Osteocyte (in vitro differentiated cells): ENCODE data around the gene CHEK2. TPM values are rescaled to one million over a fixed set of nuclear protein-coding genes. Genes with fewer than 3 reads are reported as not detected.
A peak's percentile ranks its signal among the peaks of the same experiment; 100 is the strongest.

Experiments used
- DNase-seq: peaks from one replicate; pipeline ENCODE4 v3.0.0; 2021; ENCODE audit warnings: mixed read lengths; ENCODE audit not compliant: unreplicated experiment; ENCODE audit errors: extremely low spot score
- H3K27ac Mint-ChIP-seq: one replicate; pipeline ENCODE4 v1.8.0; 2021; ENCODE audit warnings: mild to moderate bottlenecking, mixed read lengths; ENCODE audit not compliant: unreplicated experiment
- H3K27me3 Mint-ChIP-seq: one replicate; pipeline ENCODE4 v1.8.0; 2021; ENCODE audit warnings: mixed read lengths; ENCODE audit not compliant: unreplicated experiment
- H3K36me3 Mint-ChIP-seq: one replicate; pipeline ENCODE4 v1.8.0; 2021; ENCODE audit warnings: mixed read lengths; ENCODE audit not compliant: unreplicated experiment
- H3K4me1 Mint-ChIP-seq: one replicate; pipeline ENCODE4 v1.8.0; 2021; ENCODE audit warnings: mixed read lengths; ENCODE audit not compliant: unreplicated experiment
- H3K4me3 Mint-ChIP-seq: one replicate; pipeline ENCODE4 v1.8.0; 2021; ENCODE audit warnings: mild to moderate bottlenecking, moderate library complexity, mixed read lengths; ENCODE audit not compliant: unreplicated experiment
- H3K9me3 Mint-ChIP-seq: one replicate; pipeline ENCODE4 v1.8.0; 2021; ENCODE audit warnings: mixed read lengths; ENCODE audit not compliant: unreplicated experiment
- CTCF ChIP-seq: fragments of 200-600 bp; sonication (generic); IDR thresholded peaks from 2 replicates; pipeline ENCODE4 v1.5.0; 2021; ENCODE audit warnings: antibody characterized with exemption, mild to moderate bottlenecking, moderate library complexity
- total RNA-seq: library from RNA; stranded (reverse); gene quantifications from 2 replicates; pipeline ENCODE4 v1.2.1, GENCODE V29; 2021

CHEK2 gene
- total RNA-seq, 1 donor from 2014 or later, result 9.9 TPM

- H3K36me3 Mint-ChIP-seq, result no peaks in the 10 kb centered on the region
These were observed 26.0 kb downstream of the CHEK2 start for GRCh38 chr22:28715611-28716010.

GRCh38 chr22:28714043-28714628, 27.5 kb downstream of the CHEK2 start:
- H3K36me3 Mint-ChIP-seq, result no peaks in the 10 kb centered on the region
- H3K27ac Mint-ChIP-seq, result peak overlapping the region; percentile 41
- no peaks in the 10 kb centered on the region for H3K27me3 Mint-ChIP-seq
- no peak overlapping the region for H3K4me3 Mint-ChIP-seq
- no peak for DNase-seq
- H3K4me1 Mint-ChIP-seq, result peaks cover 59% of the 10 kb centered on the region
- H3K9me3 Mint-ChIP-seq, result no peaks in the 10 kb centered on the region
- TF ChIP-seq CTCF, result no peak

More at GRCh38 chr22:28715611-28716010, 26.0 kb downstream of the CHEK2 start:
- H3K4me1 Mint-ChIP-seq, result peaks cover 49% of the 10 kb centered on the region
- H3K4me3 Mint-ChIP-seq, result no peak overlapping the region
- DNase-seq, result no peak
- no peaks in the 10 kb centered on the region for H3K9me3 Mint-ChIP-seq
- TF ChIP-seq CTCF, result no peak
- H3K27ac Mint-ChIP-seq, result peak overlapping the region; percentile 52
- no peaks in the 10 kb centered on the region for H3K27me3 Mint-ChIP-seq

- no peaks in the 10 kb centered on the region for H3K36me3 Mint-ChIP-seq
- peak overlapping the region; percentile 43 for H3K4me3 Mint-ChIP-seq
- no peaks in the 10 kb centered on the region for H3K27me3 Mint-ChIP-seq
- peak overlapping the region; percentile 95 for H3K27ac Mint-ChIP-seq
- no peaks in the 10 kb centered on the region for H3K9me3 Mint-ChIP-seq
- H3K4me1 Mint-ChIP-seq, result peaks cover 62% of the 10 kb centered on the region
- peak; percentile 33 for TF ChIP-seq CTCF
- DNase-seq, result no peak
These were observed 29.5 kb downstream of the CHEK2 start for GRCh38 chr22:28711820-28712777.

- Mint-ChIP-seq H3K27me3 (no peaks in the 10 kb centered on the region), H3K9me3 (no peaks in the 10 kb centered on the region), H3K4me3 (peak overlapping the region; percentile 43), H3K27ac (peak overlapping the region; percentile 95), H3K36me3 (no peaks in the 10 kb centered on the region), H3K4me1 (peaks cover 57% of the 10 kb centered on the region)
- no peak for DNase-seq
- TF ChIP-seq CTCF, result no peak
These were observed 30.3 kb downstream of the CHEK2 start for GRCh38 chr22:28711341-28711740.

GRCh38 chr22:28710576-28711191, 30.9 kb downstream of the CHEK2 start:
- no peaks in the 10 kb centered on the region for H3K9me3 Mint-ChIP-seq
- no peak for TF ChIP-seq CTCF
- H3K4me1 Mint-ChIP-seq, result peaks cover 51% of the 10 kb centered on the region
- no peak for DNase-seq
- peak overlapping the region; percentile 95 for H3K27ac Mint-ChIP-seq
- H3K27me3 Mint-ChIP-seq, result no peaks in the 10 kb centered on the region
- H3K36me3 Mint-ChIP-seq, result no peaks in the 10 kb centered on the region
- H3K4me3 Mint-ChIP-seq, result peak overlapping the region; percentile 55
